HuH-7 (cell line): ENCODE measurements around the gene ARHGAP15.

Experiments used
- DNase-seq: peaks from one replicate; pipeline ENCODE4 v3.0.0; 2011; ENCODE audit warnings: low spot score

ARHGAP15 gene

DNA sequence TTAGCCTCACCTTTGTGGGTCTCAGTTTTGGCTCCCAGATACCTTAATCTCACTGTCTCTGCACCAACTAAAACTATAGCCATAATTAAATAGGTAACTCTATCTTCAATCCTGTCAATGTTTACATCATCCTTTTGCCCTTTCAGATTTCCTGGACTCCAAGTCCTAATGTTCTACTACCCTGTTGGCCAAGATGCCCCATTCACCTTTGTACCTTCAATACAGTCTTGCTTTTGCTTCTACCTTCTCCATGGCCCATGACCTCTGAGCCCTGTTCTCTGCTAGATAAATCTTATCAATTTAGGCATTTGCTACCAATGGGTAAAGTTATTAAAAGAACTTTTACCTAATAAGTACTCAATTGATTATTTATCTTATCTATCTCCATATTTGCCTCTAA is 635.5 kb downstream of the ARHGAP15 start:
- no peak for DNase-seq

DNA sequence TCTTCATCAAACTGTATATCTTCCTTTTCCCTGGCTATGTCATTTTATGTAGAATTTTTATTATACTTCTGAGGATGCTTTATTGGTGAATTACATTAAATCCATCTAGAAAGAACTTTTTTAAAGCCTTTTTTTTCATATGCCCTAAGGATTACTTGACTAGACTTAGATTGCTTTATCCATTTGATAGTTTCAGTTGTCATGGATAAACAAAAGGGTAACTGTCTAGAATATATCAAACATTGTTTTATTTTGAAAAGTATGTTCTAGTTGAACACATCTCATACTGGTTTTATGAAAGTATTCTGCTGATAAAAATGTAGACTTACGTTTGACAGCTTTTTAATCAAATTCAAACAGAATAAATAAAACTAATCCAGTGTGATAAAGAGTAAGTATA is 639.8 kb downstream of the ARHGAP15 start:
- DNase-seq, result no peak

DNA sequence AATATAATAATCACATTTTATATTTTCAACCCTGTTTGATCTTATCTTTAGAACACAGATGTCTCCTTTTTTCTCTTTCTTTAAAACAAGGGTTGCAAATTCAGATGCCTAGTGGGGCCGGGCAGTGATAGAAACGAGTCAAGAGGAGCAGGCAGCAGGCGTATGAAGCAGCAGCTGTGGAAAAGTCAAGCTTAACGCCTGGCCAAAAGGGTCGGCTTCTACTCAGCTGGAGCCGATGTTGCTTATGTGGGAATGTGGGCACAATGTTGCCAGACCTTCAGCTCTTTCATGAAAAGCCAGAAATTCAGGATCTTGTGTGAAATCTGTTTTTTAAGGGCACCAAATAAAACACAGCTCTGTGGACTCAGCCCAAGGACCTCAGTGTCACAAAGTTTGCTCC is 642.7 kb downstream of the ARHGAP15 start:
- no peak for DNase-seq

DNA sequence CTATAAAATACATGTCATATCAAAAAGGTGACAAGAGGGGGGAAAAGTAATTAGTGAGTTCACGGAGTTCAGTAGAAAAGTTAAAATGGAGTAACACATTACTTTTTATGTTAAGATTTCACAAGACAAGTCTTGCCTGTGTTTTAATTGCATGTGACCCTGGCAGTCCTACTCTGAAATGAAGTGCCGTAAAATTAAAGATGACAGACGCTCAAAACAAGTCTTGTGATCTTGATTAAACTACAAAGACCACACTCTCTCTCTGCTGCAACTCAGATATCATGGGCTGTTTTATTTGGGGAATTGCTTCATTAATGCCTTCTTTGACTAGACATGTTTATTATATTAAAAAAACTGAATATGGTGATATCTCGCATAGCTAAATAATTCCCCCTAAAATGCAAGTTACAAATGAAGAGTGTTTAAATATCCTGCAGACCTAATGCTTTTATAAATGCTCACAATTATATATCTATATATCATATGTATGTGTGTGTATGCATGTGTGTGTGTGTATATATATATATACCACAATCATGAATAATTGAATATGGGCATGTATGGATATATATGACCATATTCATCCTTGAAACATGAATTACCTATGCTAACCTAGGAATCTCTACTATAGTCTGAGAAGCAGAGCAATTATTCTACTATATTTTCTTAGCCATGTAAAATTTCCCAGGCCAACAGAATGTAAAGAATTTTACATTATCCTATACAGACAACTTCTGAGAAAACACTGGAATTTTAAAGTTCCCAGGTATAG is 647.5 kb downstream of the ARHGAP15 start:
- no peak for DNase-seq

DNA sequence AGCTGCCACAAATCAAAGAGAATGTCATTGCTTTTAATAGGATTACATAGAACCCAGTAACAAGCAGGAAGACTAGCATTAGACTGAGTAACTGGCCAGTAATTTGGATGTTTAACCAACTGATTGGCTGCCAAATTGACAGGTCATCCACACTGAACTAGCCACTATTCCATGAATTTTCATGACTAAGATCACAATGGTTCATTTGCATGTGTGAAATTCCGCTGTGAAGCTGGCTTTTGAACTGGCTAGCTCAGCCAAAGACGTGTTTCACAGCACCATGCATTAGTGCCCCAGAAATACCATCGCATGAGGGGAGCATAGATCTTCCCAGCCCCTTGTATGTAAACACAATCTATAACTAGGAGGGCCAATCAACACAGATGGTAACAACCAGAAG is 649.8 kb downstream of the ARHGAP15 start:
- DNase-seq, result no peak

DNA sequence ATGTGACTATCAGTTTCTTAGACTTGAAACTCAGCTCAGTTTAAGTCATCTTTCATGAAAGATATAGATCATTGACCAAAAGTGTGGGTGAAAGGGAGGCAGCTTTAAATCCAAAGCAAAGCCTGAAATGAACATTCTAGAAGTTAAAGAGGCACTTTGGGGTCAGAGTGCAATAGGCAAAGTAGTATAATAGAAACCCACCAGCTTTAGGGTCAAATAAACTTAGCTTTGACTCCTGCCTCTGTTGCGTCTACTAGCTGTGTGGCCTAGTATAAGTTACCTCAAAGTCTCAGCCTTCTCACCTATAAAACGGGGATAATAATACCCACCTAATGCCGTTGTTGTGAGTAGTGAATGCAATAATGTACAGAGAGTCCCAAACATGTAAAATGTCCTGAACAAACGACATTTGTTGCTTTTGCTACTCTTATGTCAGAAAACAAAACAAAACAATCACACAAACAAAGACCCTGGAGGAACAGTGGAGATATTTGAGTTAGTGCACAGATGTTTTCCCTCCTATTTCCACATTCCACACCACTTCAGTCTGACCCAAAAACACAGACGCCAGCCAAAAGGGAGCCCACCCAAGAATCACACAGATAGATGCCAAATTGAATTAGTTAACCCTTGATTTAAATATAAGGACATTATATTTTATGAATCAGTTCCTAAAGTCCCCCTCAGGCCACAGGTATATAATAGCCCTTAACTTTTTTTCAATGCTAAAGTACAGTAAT is 657.0 kb downstream of the ARHGAP15 start:
- DNase-seq, result no peak

DNA sequence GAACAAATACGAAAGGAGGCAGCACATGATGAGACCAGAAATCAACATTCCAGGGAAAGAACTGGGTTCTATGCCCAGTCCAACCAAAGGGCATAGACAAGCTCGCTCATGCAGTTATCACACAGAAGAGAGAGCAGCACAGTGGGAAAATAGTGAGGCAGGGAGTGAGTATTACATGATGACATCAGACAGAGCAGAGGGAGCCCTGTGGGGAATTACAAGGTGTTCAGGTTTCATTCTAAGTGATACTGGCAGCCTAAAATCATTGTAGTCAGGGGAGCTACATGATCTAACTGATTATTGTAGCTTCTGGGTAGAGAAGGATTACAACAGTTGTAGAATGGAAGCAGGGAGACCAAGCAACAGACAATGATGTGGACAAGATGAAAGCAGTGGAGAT is 658.5 kb downstream of the ARHGAP15 start:
- DNase-seq, result no peak

DNA sequence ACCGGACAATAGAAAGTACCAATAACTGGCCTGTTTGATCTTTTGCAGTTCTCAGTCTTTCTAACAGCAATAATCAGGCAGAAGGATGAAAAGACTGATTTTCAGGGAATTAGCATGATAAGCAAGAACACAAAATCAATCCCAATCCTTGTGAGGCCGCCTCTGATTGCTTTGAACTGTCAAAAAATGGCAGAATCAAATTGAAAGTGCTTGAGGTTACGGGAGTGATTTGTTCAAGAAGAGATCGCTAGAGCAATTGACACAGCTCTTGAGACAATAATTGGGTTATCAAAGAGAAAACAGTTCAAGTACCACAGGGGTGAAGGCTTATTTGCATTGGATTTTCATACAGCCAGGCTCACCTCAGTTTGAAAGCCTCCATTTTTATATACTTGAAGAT is 663.4 kb downstream of the ARHGAP15 start:
- no peak for DNase-seq

DNA sequence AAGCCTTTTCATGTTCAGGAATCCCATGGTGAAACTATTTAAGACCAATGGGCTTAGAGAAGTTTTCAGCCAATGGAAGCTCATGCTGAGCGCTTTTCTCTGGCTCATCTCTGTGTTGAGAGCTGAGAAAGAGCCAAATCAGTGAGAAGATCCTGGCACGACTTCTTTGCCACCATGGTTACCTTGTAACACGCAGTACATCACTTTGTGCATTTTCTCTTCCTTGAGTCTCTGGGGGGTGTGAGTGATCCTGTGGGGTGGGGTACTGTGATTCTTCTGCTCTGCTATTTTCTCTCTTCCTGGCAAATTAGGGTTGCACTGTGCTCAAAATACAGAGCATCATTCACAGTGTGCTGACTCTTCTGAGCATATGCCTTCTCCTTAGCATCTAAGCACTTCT is 664.2 kb downstream of the ARHGAP15 start:
- no peak for DNase-seq

DNA sequence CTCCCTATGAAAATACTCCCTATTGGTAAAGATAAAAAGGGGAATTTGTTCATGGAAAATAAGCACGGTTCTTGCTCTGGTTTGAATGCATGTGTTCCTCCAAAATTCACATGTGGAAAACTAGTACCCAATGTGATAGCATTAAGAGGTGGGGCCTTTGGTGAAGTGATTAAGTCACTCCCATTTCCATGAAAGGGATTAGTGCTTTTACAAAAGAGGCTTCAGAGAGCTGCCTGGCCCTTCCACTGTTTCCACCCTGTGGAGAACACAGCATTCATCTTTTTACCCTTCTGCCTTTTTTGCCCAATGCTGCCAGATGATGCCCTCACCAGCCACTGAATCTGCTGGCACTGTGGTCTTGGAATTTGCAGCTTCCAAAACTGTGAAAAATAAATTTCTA is 666.8 kb downstream of the ARHGAP15 start:
- DNase-seq, result no peak

DNA sequence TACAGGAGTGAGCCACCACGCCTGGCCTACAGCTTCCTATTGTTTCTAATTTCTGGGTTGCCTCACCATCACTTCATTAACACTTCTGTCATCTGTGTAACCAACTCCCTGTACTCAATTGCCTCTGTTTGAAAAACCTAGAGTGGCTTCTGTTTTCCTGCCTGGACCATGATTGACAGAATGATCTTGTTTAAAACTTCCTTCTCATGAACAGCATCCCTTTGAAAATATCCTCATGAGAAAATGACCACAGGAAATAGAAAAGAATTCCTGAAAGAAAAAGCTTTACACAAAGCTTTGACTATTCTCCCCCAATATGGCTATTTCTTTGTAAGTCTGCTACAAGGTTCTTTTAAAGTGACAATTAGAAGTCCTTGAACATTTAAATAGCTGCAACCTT is 672.3 kb downstream of the ARHGAP15 start:
- no peak for DNase-seq

DNA sequence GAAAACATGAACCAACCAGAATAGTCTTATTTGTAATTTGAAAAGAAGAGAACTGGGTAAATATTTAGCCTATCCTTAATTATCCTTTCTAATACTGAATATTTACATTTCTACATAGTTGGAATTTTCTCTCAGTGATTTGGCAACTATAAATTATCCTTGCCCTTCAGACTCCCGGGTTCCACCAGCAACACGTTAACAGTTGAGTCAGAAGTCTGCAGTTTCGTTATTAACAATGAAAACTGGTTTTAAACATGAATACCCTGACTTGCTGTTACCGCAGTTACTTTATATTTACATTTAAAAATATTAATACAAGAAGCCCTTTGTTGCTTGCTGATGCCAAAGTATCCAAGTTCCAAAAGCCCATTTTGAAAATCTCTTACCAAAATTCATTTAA is 673.0 kb downstream of the ARHGAP15 start:
- DNase-seq, result no peak

DNA sequence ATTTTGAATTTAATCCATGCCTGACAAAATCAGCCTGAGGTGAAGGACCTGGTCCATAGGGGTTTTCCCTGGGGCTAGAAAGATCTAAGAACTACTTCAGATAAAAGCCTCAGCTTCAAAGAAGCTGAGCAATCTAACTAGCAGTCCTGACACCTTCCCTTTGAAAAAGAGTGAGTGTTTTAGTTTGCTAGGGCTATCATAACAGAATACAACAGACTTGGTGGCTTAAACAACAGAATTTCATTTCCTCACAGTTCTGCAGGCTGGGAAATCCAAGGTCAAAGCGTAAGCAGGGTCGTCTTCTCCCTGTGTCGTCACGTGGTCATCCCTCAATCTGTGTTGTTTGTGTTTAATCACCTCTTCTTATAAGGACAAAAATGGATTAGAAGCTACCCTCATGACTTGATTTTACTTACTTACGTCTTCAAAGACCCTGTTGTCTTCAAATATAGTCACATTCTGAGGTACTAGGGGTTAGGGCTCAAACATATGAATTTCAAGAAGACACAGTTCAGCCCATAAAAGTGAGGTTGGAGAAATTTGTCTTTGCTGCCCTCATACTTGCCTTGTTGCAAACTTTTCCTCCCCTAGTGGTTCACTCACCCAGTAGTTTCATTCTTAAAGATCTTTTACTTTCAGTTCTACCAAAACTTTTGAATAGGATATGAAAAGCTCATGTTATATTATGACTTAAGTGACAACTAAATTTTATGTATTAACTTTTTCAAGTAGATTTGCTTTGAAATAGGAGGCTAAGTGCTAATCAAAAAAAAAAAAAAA is 673.8 kb downstream of the ARHGAP15 start:
- DNase-seq, result no peak

DNA sequence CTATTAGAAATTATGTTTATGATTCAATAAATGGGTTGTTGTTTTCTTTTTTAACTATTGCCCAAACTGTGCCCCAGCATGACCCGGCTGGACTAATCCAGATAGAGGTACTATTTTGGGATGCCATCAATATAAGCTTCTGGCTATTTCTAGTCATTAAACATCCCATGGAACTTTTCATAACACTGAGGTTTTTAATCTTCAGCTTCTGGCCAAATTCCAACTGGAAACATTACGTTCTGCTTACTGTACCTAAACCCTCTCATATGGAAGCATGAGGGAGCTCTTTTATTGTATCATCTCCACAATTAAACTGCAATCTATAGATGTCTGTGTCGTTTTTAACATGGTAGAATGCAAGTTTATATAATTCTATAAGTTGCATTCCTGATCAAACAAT is 674.7 kb downstream of the ARHGAP15 start:
- no peak for DNase-seq

DNA sequence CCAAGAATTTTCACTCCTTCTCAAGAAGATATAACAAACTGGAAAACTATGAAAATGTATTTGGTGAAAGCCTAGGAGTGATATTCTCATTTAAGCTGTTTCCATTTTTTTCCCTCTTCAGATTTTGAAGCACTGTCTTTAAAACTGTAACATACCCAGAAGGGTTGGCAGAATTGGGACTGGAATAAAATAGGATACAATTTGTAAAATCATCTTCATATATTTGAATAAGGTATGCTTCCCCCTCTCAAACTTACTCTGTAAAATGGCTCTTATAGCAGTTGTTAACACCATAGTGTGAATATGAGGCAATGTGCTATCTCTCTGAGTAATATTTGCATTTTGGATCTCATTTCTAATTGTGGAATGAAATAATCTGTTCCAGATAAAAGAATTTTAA is 676.4 kb downstream of the ARHGAP15 start:
- DNase-seq, result no peak

DNA sequence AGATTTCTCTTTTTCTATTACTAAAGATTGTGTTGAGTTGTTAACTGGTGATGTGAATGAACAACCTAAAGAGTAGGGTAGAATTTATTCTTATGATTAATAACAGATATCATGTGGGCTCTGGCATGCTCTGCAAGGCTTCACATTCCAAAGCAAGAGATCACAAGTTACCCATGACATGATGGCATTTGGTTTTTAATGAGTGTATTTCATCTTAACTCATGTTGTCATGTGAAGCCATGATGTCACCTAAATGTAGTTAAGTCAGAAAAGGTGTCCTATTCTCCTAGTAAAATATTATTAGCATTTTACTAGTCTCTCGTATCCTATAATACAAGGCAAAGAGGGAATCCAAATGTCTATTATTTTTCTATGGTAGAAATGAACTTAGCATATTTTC is 678.0 kb downstream of the ARHGAP15 start:
- DNase-seq, result no peak

DNA sequence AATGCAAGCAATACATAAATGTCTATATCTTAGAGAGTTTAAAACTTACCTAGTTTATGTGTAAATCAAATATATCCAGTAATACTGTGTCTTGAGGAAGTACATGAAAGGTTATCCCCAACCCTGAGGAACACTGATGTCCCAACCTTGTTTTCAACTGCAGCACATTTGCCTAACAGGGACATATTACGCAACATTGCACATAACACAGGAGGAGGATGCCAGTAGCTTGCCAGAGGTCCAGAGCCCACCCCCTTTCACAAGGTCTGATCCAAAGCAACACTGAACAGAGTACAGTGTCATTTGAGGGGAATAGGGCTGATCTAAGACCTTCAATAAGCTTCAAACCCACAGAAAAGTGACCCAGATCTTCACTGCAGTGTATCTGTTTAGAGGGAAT is 678.5 kb downstream of the ARHGAP15 start:
- peak; percentile 4 for DNase-seq

DNA sequence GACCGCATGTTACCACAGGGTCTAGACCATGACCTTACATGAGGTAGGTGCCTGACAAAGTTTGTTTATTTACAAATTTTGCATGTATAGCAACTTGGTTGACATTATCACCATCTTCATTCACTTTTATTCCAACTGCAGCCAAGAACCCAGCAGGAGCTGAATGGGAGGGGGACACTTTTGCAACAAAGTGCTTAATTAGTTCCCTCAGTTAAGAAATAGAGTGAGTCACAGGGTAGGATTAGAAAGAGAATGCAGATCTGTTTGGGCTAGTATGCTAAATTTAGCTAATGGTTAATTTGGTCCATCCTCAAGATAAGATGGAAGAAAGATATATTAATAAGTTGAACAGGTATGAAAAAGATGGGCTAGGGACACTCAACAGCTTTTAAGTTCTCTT is 678.9 kb downstream of the ARHGAP15 start:
- DNase-seq, result no peak

DNA sequence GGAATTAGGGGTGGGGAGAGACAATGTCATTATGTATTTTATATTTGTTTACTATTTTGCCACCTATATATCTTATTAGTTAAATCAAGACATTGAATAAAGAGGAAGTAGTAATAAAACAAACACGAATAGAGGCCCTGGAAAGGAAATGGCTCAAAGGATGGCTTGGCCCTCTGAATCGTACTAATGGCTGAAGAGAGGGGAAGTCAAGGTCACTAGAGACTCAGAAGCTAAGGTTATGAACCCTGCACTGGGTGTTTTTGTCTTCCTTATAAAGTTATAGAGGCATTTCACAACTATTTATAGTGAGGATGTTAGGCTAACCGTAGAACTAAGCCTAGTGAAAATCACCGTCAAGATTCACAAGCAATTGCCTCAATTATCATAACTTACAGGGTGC is 685.9 kb downstream of the ARHGAP15 start:
- DNase-seq, result no peak

DNA sequence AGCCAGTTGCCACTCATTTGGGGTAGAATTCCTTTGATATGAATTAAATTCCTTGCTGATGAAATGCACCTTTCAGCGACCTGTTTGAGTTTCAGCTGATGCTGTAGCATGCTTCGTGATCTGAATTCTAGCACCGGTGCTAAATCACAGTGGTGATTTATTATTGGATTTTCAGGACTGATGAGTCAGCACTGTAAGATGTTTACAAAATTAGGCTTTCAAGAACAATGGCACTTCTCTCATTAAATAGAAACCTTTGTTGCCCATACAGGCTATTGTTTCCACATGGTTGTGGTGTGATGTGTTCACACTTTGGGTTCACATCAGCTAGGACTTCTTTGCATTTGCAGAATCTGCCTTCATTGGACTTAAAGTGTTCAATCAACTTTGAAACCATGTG is 687.7 kb downstream of the ARHGAP15 start:
- DNase-seq, result no peak
